HG03039 (cell line): Measurements from ENCODE around the gene SLC6A12.

ENCODE experiments used
- ATAC-seq: cut with Tn5 transposase; IDR thresholded peaks from one replicate; pipeline ENCODE4 v1.9.1; 2021; ENCODE audit warnings: mild to moderate bottlenecking, moderate library complexity; ENCODE audit not compliant: unreplicated experiment

Gene SLC6A12

DNA sequence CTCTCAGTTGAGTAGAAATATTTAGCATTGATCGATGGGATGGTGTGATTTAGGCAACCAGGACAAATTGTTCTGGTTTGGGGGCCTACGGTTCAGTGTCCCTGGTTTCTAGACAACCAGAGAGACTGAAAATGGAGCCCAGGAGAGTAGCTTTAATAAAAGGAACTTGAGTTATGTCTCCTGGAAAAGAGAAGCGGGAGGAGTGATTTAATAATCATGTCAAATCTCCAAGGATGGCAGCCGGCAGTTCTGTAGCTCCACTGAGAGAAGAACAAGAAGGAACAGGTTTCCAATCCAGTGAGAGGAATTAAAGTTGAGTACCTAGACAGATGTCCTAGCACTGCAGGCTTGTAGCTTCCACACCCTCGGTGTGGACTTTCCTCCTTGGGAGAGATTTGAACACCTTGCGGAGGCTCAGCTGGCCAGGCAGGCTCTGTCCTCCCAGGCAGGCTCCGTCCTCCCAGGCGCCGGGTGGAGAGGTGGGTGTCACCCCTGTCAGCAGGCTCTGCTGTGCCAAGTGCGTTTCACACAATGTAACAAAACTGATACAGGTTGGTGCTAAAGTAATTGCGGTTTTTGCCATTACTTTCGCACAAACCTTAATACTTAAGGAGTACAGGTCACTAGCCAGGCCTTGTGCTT lies 45.9 kb downstream of the SLC6A12 start:
- ATAC-seq = no peak

DNA sequence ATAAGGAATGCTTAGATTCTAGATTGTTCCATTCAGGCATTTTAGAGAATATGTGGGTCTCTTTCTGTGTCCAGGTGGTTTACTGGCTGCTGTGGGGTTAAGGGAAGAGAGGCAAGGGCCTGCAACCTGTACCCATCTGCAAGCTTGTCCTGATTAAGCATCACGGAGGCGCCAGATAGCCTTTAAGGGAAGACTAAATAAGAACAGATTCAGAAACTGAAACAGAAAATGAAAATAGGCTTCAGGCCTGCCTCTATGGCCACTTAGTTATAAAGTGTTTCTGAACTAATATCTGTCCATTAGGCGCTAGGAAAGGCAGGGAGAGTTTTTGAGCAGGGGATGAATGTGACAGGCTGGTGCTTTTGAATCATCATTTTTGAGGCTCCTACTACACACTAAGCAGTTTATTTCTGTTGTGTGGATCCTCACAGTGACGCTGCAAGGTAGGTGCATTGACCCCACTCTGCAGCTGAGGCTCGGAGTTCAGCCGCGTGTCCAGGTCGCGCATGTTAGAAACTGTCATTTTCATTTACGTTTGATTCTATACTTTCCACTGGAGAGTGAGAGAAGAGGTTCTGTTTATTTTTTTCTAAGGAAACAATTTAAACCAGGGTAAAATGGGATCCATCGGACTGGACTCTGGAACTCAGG lies 47.4 kb downstream of the SLC6A12 start:
- no peak for ATAC-seq

DNA sequence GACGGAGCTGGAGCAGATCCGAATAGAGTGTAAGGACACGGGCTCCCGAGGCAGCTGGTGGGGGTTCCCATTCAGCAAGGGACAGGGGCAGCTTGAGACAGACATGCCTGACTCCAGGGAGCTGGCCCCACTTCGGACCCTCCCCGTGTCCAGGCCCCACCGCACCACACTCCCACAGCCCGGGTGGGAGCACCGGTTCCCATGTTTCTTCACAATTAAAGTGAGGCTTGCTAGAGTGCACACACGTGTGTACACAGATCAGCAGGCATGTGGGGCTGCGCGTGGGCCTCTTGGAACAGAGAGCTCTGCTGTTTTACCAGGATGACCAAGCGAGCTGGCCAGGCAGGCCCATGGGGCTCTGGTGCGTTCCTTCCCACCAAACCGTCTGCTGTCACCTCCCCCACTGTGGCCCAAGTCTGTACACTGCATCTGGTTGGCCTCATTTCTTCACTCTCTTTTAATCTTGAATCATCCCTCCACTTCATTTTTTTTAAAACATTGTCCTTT lies 48.0 kb downstream of the SLC6A12 start:
- no peak for ATAC-seq

DNA sequence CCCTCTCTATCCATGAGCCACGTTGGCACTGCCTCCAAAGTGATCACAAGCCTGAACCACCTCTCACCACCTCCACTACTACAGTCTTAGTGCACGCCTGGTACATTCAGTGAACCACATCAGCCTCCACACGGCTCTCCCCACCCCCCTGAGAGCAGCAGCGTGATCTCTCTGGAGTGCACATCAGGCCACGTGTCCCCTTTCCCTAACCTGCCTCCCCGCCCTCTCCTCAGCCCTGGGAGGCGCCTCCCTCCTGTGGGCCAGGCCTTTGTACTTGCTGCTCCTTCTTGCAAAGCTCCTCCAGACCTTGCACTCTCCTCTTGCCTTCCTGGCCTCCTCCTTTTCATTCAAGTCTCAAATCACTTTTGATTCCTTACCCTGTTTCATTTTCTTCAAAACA lies 49.8 kb downstream of the SLC6A12 start:
- no peak for ATAC-seq

DNA sequence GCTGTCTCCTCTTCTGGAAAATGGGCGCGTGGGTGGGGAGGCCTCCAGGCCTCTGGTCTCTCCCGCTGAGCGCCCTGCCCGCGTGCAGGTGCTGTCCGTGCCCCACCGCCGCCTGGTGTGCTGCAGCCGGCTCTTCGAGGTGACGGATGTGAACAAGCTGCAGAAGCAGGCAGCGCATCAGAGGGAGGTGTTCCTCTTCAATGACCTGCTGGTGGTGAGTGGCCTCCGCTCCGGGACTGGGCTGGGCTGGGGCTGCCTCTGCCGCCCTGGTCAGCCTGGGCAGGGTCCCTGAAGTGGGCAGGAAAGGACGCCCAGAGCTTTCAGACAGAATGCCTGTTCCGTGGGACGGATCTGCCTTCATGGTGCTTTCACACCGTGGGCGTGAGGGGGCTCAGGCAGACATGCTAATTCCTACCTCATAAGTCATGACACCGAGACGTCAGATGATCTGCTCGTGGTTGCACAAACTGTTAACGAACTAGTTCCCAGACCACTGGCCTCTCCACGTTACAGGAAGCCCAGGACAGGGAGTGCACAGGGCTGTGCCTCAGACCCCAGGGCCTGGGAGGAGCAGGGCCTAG lies 50.5 kb downstream of the SLC6A12 start:
- ATAC-seq = no peak

DNA sequence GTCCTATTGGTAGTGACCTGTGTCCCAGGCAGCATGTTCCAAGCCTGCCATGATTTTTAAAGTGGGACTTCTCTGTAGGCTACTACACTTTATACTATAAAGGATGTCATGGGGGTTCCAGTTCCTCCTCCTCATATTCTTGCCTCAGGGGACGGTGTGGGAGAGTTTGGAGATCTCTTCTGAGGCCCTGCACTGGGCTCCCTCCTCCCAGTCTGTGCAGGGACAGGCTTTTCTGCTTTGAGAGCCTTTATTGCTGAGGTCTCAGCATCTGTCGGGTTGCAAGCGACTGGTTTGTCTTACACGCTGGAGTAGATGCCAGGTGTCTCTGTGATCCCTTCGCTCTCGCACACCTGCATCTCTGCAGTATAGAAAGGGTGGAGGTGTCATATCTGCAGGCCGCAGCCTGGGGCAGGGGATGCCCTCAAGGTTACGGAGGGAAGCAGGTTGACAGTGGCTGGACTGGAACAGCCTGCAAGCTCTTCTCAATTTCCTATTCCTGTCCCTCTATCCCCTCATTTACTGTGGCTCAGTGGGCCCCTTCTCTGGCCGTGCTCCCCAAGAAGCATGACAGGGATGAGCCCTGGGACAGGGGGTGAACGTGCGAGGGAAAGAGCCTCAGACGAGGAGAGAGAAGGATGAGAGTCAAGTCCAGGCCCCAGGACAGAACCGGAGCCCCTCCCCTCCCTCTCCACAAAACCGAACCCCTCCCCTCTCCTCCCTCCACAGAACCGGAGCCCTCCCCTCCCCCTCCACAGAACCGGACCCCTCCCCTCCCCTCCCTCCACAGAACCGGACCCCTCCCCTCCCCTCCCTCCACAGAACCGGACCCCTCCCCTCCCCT lies 51.3 kb downstream of the SLC6A12 start:
- no peak for ATAC-seq

DNA sequence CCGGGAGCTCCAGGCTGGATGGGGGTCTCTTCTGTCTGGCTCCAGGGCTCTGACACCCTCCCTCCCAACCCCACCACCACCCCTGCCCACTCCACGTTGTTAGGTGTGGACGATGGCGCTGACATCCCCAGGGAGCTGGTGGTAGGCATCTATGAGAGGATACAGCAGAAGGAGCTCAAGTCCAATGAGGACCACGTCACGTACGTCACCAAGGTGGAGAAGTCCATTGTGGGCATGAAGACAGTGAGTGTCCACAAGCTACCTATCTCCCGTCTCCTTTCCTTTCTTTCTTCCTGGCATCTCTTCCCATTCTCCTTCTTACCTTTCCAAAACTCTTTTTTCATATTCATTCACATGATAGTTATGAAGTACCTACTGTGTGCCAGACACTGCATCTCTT lies 52.1 kb downstream of the SLC6A12 start:
- ATAC-seq = no peak

DNA sequence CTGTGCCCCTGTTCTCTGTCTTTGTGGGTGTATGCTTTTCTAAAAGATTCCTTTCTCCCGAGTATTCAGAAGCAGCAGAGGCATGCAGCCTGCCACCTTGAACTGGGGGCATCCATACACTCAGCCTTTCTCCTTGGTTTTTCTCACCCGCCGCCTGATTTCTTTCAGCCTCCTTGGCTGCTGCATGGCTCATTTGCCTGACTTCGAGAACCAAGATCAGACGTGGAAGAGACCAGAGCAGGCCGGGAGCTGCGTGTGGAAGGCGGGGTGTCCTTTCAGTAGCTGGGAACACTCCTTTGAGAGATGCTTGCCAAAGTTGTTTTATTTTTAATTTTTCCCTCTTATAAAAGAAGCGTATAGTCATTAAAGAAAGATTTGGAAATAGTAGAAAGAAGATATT lies 53.1 kb downstream of the SLC6A12 start:
- ATAC-seq = no peak

DNA sequence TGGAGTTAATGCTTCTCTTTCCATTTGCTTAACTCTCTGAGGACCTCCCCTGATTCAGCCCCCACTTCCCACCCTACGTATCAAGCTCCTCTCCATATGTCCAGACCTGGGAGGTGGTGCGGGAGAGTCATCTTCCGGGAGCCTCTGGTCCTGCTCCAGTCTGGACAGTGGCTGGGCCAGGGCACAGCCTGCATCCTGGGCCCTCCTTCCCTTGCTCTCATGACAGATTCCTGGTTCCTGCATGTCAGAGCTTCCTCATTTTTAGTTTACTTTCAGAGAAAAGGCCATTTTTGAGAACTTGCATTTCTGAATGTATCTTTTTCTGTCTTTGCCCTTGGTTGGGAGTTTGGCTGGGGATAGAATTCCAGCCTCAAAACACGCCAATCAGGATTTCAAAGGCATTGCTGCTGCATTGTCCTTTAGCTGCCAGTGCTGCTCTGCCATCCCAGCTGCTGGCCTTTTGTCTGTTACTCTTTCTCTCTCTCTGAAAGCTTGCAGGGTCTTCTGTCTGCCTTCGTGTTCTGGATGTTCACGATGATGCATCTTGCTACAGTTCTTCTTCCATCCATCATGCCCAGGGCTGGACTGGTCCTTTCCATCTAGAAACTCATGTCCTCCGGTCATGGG lies 54.7 kb downstream of the SLC6A12 start:
- no peak for ATAC-seq

DNA sequence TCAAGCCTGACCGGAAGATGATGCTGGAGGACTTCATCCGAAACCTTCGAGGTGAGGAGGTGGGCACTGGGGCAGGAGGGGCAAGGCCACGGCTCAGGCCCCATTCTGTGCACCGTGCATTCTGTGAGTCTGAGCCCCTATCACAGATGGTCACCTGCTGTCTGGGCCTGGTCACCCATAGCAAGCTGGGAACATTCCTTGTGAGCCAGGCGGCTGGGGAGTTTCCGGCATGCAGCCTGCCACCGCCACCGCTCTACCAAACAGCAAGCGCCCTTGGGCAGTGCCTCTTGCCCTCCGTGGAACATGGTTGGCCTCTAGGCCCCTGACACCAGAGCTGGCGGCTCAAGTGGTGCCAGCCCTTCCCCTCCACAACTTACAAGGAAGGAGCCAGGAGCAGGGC lies 56.3 kb downstream of the SLC6A12 start:
- ATAC-seq = no peak

DNA sequence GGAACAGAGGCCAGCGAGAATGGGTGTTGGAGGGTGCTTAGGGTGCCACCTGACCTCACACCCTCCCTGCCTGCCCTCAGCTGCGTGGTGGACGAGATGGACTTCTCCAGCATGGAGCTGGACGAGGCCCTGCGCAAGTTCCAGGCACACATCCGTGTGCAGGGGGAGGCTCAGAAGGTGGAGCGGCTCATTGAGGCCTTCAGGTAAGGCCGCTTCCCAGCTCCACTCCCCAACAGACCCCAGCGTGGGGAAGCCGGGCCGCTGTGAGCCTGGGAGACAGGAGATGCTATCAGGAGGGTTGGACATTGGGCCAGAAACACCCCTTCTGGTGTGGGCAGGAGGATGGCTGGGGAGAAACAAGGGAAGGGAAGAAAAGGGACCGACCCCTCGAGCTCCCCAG lies 57.0 kb downstream of the SLC6A12 start:
- ATAC-seq = no peak

DNA sequence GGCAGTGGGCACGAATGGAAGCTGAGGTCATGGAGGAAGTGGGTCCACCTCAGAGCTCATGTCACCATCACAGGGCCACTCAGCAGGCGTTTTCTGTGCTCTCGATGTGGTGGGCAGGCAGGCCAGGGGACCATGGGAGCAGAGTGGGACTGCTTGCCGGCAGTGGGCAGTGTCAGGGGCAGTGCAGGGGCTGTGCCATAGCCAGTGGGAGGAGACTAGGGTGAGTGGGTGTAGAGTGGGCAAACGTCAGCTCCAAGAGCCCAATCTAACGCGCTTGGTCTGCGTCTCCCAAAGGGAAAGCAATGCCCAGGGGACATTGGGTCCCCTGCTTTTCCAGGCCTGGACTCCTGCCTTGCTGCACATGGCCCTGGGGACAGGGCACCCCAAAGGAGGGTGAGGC lies 58.3 kb downstream of the SLC6A12 start:
- no peak for ATAC-seq

DNA sequence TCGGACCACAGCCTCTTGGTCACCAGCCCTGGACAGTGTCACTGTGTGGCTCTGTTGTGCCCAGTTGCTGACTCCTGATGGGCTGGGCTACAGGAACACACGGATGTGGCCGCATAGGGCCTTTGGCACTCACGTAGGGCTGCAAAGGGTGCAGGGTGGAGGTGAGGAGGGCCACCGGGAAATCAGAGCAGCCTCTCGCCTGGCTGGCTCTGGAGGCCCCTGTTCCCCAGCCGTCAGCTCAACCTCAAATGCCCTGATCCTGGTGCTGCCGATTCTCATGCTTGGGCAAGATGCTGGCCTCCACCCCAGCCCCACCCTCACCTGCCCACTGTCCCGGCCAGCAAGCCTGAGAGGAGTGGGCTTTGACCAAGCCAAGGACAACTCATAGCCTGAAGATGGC lies 59.0 kb downstream of the SLC6A12 start:
- no peak for ATAC-seq

DNA sequence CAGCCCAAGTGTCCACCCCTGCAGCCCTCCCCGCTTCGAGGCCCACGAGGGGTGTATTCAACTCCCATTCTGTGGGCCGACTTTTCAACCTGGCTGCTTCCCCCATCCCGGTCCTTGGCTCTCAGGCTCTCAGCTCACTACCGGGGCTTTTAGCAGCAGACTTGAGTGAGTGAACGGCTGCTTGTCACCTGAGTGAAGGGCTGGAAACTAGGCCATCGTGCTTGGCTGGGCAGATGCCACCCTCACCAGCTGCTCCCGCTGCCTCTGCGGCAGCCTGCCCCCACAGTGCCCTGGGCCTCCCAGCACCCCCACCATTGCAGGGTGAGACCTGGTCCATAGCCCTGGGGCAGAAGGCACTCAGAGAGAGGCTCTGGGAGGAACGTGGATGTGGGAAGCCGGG lies 59.9 kb downstream of the SLC6A12 start:
- ATAC-seq = no peak

DNA sequence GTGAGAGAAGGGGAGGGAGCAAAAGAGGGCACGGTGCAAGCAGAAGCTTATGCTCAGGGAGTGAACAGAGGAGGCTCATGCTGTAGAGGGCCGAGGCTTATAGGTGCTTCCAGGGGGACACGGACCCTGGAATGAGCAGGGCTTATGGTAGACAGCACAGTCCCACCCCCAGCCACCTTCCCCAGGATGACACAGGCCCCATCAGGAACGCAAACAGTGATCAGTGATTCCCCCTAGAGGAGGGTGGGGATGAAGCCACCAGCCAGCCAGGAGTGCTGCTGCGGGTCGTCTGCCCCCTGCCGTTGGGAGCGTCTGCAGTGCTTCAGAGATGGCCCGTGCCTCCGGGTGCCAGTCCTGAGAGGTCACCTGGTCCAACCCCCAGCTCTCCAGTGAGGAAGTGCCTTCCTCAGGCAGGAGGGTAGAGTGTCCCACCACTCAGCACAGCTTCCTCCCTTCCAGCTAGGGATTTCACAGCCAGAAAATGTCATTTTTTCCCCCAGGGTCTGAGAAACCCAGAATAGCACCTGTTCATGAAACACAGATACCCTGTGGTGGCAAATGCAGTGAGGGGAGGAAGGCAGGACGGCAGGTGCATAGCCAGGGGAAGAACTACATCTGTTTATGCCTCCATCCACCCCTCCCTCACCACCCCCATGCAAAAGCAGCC lies 60.7 kb downstream of the SLC6A12 start:
- ATAC-seq = no peak

DNA sequence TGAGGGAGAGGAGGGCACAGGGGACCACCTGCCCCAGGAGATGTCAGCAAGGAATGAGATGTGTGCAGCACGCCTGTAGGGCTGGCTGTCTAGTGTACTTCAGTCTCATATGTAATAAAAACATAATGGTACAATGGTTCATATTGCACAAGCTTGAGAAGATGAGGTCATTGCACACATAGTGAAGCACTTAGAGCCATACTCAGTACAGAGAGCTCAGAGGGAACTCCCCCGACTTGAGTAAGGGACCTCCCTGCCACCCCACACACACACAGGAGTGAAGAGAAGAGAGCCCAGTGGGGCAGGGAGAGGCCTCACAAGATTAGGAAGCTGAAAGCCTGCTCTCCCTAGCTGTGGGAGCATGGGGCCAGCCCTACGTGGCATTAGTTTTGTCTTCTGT lies 61.5 kb downstream of the SLC6A12 start:
- no peak for ATAC-seq

DNA sequence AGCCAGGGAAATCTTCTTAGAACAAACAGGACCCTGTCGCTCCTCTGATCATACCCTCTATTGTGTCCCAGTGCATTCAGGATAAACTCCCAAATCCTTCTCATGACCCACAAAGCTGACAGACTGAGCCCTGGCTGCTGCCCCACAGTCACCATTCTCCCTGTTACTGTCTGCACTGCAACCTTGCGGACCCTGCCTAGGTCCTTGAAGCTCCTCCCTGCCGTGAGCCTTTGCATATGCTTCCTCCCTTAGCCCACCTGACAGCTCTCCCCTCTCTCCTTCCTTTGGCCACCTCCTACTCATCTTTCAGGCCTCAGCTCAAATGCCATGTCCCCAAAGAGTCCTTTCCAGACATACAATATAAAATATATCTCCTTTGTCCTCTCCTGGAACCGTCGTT lies 62.4 kb downstream of the SLC6A12 start:
- ATAC-seq = no peak

DNA sequence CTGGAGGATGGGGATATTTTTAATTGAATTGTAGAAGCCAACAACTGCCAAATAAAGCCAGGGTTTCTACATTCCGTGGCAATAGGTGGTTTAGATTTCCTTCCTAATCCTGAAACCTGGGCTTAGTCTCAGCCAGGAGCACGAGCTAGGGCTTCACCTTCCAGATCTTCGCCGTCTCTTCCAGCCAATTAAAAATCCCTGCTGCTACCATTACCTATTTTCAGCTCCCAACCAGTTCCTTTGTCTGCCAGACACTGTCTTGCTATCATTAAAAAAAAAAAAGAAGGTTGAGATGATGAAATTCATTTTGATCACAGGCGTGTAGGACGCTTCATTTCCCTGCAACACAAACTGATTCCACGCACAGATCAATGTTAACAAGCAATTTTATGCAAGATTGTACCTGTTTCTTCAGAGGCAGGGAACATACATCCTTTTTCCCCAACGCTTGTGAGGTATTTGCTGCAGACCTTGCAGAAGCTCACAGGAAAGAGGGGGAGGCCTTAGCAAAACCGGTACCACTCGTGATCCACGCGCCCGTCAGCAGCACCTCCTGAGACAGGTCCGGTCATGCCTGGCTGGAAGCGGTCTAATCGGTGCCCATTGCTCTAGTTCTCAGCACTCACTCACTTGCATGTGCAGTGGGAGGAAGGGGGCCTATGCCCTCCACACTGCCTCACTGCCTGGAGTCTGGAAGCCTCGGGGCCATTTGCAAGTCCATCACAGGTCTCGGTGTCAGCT lies 65.1 kb downstream of the SLC6A12 start:
- no peak for ATAC-seq

DNA sequence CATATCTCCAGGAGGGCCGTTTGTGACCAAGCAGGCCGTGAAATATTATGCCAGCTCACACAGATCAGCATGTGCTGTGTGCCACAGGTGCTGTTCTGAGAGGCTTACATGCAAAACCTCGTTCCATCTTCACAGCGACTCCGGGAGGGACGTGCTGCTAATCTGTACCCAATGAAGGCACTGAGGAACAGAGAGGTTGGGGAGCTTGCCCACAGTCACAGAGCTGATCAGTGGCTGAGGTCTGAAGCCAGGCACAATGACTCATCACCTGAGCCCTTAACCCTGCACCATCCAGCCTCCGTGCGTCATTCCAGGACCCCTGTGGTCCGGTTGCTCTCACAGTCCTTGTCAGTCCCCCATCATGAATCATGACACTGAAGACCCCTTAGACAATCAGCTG lies 66.7 kb downstream of the SLC6A12 start:
- no peak for ATAC-seq
